ENCODE results near the gene DAB2IP.

Gene DAB2IP

GRCh38 chr9:121642758-121643157 lies 8.7 kb upstream of the DAB2IP start:
- no peak for TF ChIP-seq CTCF (IDR thresholded peaks at IDR 0.05)

- no peak for TF ChIP-seq CTCF (IDR thresholded peaks at IDR 0.05)
Measured at GRCh38 chr9:121643473-121643872, 8.0 kb upstream of the DAB2IP start.

GRCh38 chr9:121645003-121645402 lies 6.4 kb upstream of the DAB2IP start:
- TF ChIP-seq CTCF (IDR thresholded peaks at IDR 0.05), result no peak

- no peak for TF ChIP-seq CTCF (IDR thresholded peaks at IDR 0.05)
Measured at GRCh38 chr9:121645853-121646807, 5.3 kb upstream of the DAB2IP start.

GRCh38 chr9:121646992-121647391 lies 4.4 kb upstream of the DAB2IP start:
- no peak for TF ChIP-seq CTCF (IDR thresholded peaks at IDR 0.05)

GRCh38 chr9:121648172-121648571 lies 3.3 kb upstream of the DAB2IP start:
- TF ChIP-seq CTCF (IDR thresholded peaks at IDR 0.05), result no peak

- TF ChIP-seq CTCF (IDR thresholded peaks at IDR 0.05), result no peak
Measured at GRCh38 chr9:121648799-121649198, 2.6 kb upstream of the DAB2IP start.

Data from LNCAP (cell line).